Gastrocnemius medialis (tissue), 4 donors: Measurements from ENCODE around the gene CORO2B. TPM values are rescaled to one million over a fixed set of nuclear protein-coding genes. Genes with fewer than 3 reads are reported as not detected.

Source experiments
- ATAC-seq, 2 donors: fragments of 150-250 bp; one replicate each; pipeline ENCODE4 v1.9.1; 2016
- DNase-seq, 2 donors: peaks; one replicate each; pipeline ENCODE4 v3.0.0-alpha.2; 2019
- H3K27ac ChIP-seq, 4 donors: fragments of 200-600 bp; sonication (generic); 1 replicate in 1 of 4; 2 replicates in 3 of 4; pipeline ENCODE4 v1.5.1; 2016 to 2018; ENCODE audit warnings: mild to moderate bottlenecking in 2 of 4, moderate library complexity in 1 of 4
- H3K27me3 ChIP-seq, 3 donors: fragments of 200-600 bp; sonication (generic) in 2 of 3; 1 replicate in 1 of 3; 2 replicates in 2 of 3; pipeline versions ENCODE4 v1.5.1 to v1.6.0; 2016 to 2019; ENCODE audit warnings: mild to moderate bottlenecking in 1 of 3, moderate library complexity in 1 of 3
- H3K36me3 ChIP-seq, 2 donors: fragments of 200-600 bp; sonication (generic) in 1 of 2; one replicate each; pipeline ENCODE4 v1.5.1; 2017 to 2018
- H3K4me1 ChIP-seq, 2 donors: fragments of 200-600 bp; sonication (generic) in 1 of 2; one replicate each; pipeline ENCODE4 v1.5.1; 2016 to 2017; ENCODE audit warnings: mild to moderate bottlenecking in 2 of 2
- H3K4me3 ChIP-seq, 4 donors: fragments of 200-600 bp; sonication (generic) in 3 of 4; 1 replicate in 1 of 4; 2 replicates in 3 of 4; pipeline ENCODE4 v1.5.1; 2016 to 2019; ENCODE audit warnings: mild to moderate bottlenecking in 2 of 4
- H3K9me3 ChIP-seq, 3 donors: fragments of 200-600 bp; sonication (generic) in 2 of 3; 1 replicate in 1 of 3; 2 replicates in 2 of 3; pipeline ENCODE4 v1.5.1; 2016 to 2019
- CTCF ChIP-seq, 5 experiments: fragments of 450-650 bp in 3 of 5; fragments of 200-600 bp in 2 of 5; sonication (generic) in 2 of 5; IDR thresholded peaks in 4 of 5; conservative IDR thresholded peaks in 1 of 5; 1 replicate in 4 of 5; 2 replicates in 1 of 5; pipeline ENCODE4 v1.5.1; 2016 to 2019; ENCODE audit warnings: antibody characterized with exemption in 5 of 5, mild to moderate bottlenecking in 3 of 5, moderate library complexity in 3 of 5
- POLR2A ChIP-seq, 2 donors: fragments of 450-650 bp; IDR thresholded peaks; one replicate each; pipeline ENCODE4 v1.6.1; 2017; ENCODE audit warnings: antibody characterized with exemption in 2 of 2, mild to moderate bottlenecking in 2 of 2, moderate library complexity in 2 of 2
- in situ Hi-C, 4 donors: fragments of 200-750 bp; cut with MboI; loops; one replicate each; pipeline versions ENCODE4 v1.15.0 to v1.8.0; 2017; ENCODE audit warnings: low sequenced_read_pairs in 4 of 4
- intact Hi-C: fragments of 100-400 bp; cut with DNase I; formaldehyde crosslinking; loops from one replicate; pipeline ENCODE4 v1.15.1; 2023; ENCODE audit warnings: low total_unique reads
- total RNA-seq, 4 donors: library from RNA; depleted of rRNA; stranded (reverse); fragments of >200 nt; gene quantifications; one replicate each; pipeline versions ENCODE4 v1.1.0 to v1.2.3, GENCODE V29; 2016

The CORO2B gene
- total RNA-seq, 4 donors from 2014 or later, result 1.5 to 2.2 (median 1.8) TPM

GRCh38 chr15:68632101-68632500 is 53.3 kb downstream of the CORO2B start:
- H3K36me3 ChIP-seq, result no peaks in the 10 kb centered on the region
- TF ChIP-seq CTCF (IDR thresholded peaks at IDR 0.05 in 4 of 5, conservative IDR thresholded peaks at IDR 0.05 in 1 of 5) (no peak), POLR2A (IDR thresholded peaks at IDR 0.05) (no peak)
- H3K27me3 ChIP-seq, result no peaks in the 10 kb centered on the region
- in situ Hi-C loops (loop anchor here in 1 of 4 donors (10.0 kb wide), 1 partner anchor 47 kb away; no protein-coding TSS in a partner anchor), intact Hi-C loops (no loop called here)
- no peak for ATAC-seq
- peaks cover 35 to 41% of the 10 kb centered on the region in 2 donors for H3K4me1 ChIP-seq
- H3K4me3 ChIP-seq, result no peak overlapping the region
- H3K9me3 ChIP-seq, result no peaks in the 10 kb centered on the region
- no peak overlapping the region for H3K27ac ChIP-seq
- DNase-seq, result no peak

GRCh38 chr15:68633231-68634121 is 54.7 kb downstream of the CORO2B start:
- in situ Hi-C loops (loop anchor here in 1 of 4 donors (10.0 kb wide), 1 partner anchor 49 kb away; no protein-coding TSS in a partner anchor), intact Hi-C loops (no loop called here)
- peaks cover 48 to 54% of the 10 kb centered on the region in 2 donors for H3K4me1 ChIP-seq
- H3K27me3 ChIP-seq, result no peaks in the 10 kb centered on the region
- no peak for ATAC-seq
- H3K27ac ChIP-seq, result no peak overlapping the region
- H3K4me3 ChIP-seq, result no peak overlapping the region
- TF ChIP-seq POLR2A (IDR thresholded peaks at IDR 0.05) (no peak), CTCF (IDR thresholded peaks at IDR 0.05 in 4 of 5, conservative IDR thresholded peaks at IDR 0.05 in 1 of 5) (no peak)
- no peaks in the 10 kb centered on the region for H3K36me3 ChIP-seq
- no peaks in the 10 kb centered on the region for H3K9me3 ChIP-seq
- DNase-seq, result no peak

- Histone ChIP-seq H3K36me3 (no peaks in the 10 kb centered on the region), H3K27ac (no peak overlapping the region), H3K27me3 (no peaks in the 10 kb centered on the region), H3K4me1 (peaks cover 48 to 60% of the 10 kb centered on the region in 2 donors), H3K9me3 (no peaks in the 10 kb centered on the region), H3K4me3 (no peak overlapping the region)
- in situ Hi-C loops (loop anchor here in 1 of 4 donors (10.0 kb wide), 1 partner anchor 49 kb away; no protein-coding TSS in a partner anchor), intact Hi-C loops (no loop called here)
- DNase-seq, result no peak
- TF ChIP-seq CTCF (IDR thresholded peaks at IDR 0.05 in 4 of 5, conservative IDR thresholded peaks at IDR 0.05 in 1 of 5) (no peak), POLR2A (IDR thresholded peaks at IDR 0.05) (no peak)
- no peak for ATAC-seq
Observed at GRCh38 chr15:68634122-68634482, 55.3 kb downstream of the CORO2B start.

GRCh38 chr15:68634531-68634930 is 55.7 kb downstream of the CORO2B start:
- DNase-seq (no peak), ATAC-seq (no peak)
- no peaks in the 10 kb centered on the region for H3K27me3 ChIP-seq
- in situ Hi-C loops, result loop anchor here in 1 of 4 donors (10.0 kb wide), 1 partner anchor 50 kb away; no protein-coding TSS in a partner anchor
- TF ChIP-seq CTCF (IDR thresholded peaks at IDR 0.05 in 4 of 5, conservative IDR thresholded peaks at IDR 0.05 in 1 of 5) (no peak), POLR2A (IDR thresholded peaks at IDR 0.05) (no peak)
- intact Hi-C loops, result no loop called here
- H3K4me1 ChIP-seq, result peaks cover 46 to 60% of the 10 kb centered on the region in 2 donors
- no peak overlapping the region for H3K4me3 ChIP-seq
- no peak overlapping the region for H3K27ac ChIP-seq
- no peaks in the 10 kb centered on the region for H3K9me3 ChIP-seq
- no peaks in the 10 kb centered on the region for H3K36me3 ChIP-seq
